Activated T-cell treated with anti-CD3 and anti-CD28 coated beads for 1 hour (primary cell): ENCODE measurements around the gene ASCL3.
"Not testable (repeated sequence)": the region's sequence is repeated elsewhere in the genome, so short reads cannot be mapped to it uniquely, and the experiment has no call there.

Experiments
- DNase-seq: peaks from one replicate; pipeline ENCODE4 v3.0.0-alpha.2; 2020; ENCODE audit warnings: low read depth

Gene ASCL3

DNA sequence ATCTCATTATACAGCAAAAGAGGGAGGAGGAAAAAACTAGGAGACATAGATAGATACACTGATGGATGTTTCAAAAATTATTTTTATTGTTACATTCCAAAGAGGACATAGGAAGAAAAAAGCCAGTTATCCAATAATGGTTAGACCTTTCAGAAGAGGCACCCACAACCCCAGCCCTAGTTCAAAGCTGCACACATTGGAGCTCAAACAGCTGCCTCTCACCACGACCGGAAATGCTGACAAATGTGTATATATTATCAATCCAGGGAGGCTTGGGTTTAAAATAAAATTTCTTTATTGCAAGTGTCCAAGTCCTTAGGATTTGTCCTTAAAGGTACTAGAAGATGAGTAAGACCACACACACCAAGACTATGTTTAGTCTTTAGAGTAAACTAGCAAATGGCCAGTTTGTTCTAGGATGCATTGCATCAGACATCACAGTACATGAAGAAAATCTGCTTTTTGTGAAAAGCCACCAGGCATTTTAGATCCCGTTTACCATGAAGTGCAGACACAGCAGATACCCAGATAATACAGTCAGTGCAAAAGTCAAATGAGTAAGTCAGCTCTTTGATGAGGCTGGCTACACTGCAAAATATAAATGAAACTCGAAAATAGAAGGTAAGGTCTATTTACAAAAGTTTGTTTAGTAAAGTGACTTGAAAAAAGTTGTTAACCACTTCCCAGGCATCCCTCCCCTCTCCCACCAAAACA is 4.6 kb upstream of the ASCL3 start:
- DNase-seq = no peak

DNA sequence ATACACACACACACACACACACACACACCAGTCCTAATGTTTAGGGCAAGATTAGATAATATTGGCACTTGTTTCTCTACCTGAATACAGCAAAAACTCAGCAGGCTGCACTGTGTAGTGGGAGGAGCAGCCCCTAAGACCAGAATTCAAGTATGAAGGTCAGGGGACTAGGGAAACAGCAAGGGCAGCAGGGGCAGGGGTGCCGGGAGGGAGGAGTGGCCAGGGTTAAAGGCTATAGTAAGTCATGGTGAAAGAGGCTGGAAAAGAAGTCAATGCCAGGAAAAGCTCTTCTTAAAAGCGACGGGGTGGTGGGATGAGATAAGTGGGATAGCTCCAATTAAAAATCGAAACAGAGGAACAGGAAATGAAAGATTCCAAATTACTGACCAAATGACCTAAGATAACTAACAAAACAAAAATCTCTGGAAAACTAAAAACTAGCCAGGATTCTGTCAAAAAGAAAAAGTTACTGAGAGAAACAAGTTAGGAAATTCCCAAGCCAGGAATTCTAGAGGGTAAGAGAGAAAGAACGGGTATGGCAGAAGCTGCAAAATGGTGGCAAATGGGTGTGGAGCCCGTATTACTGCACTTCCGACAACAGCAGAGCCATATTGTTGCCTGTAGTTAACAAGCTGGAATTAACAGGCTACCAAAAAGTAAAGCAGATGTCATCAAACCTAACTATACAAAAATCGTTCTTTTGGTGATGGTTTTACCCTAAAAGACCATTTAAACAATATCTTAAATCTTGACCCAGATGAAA is 1.3 kb downstream of the ASCL3 start:
- no peak for DNase-seq

DNA sequence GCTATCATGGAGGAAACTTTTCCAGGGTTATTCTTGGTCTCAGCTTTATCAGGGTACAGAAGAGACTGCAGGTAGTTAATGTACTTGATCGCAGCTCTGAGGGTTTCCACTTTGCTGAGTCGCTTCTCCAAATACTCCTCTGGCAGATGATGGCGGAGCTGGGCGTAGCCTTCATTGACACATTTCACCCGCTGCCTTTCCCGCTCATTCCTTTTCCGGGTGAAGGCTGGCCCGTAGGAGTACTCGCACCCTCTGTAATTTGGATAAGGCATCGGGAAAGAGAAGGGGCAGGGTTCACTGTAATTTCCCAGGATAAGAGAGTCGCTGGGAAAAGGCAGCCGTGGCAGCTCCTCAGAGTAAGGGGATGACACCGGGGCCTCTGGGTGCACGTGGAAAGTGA is 5.2 kb downstream of the ASCL3 start:
- no peak for DNase-seq

GRCh38 chr11:8937159-8937558 is 5.7 kb downstream of the ASCL3 start:
- no peak for DNase-seq

DNA sequence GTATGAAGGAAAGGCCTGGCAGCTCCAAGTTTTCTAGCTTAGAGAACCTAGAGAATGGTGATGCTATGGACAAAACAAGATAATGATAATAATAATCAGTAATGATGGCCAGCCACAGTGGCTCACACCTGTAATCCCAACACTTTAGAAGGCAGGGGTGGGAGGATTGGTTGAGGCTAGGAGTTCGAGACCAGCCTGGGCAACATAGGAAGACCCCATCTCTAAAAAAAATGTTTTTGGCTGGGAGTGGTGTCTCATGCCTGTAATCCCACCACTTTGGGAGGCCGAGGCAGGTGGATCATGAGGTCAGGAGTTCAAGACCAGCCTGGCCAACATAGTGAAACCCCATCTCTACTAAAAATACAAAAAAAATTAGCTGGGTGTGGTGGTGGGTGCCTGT is 7.0 kb downstream of the ASCL3 start:
- DNase-seq = not testable (repeated sequence)

DNA sequence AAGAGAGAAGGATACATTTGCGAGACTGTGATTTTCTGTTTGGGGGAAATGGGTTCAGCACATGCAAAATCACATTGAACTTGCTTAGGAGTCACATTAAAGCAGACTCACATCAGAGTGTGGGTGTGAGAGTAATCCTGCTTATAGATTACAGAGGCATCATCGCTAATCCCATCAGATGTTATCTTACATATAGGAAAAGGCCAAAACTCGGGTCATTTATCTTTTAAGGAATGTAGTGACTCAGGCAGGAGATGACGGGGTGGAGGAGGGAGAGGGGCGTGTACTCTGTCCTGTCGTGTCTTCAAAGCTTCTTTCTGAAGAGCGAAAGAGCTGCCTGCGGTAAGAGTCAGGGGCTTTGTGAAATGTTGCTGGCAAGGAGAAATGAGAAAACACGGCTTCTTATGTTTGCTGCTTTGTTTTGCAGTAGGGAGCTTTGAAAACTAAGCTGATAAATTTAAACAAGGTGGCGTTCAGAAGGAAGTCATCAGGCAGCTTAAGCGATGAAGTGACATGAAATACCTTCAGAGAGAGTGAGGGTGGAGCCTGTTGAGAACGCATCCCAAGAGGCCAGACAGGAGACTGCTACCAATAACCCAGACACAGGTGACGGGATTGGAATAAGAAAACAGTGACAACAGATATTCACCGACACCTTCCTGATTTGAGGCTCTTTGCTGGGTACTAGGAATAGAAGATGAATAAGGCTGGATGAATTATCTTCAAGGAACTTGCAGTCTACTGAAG is 7.9 kb downstream of the ASCL3 start:
- no peak for DNase-seq

DNA sequence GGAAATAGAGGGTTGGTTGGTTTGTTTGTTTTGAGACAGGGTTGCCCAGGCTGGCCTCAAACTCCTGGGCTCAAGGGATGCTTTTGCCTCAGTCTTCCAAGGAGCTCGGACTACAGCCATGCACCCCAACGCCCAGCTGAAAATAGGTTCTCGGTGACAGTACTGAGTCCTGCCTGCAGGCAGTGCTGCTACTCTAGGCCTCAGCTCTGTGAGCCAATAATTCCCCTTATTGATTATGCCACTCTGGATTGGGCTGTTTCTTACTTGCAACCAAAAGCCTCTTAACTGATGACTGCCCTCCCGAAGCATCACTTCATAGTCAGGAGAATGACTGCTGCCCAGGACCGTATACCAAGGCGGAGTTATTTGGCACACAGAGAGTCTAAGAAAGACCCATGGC is 8.9 kb downstream of the ASCL3 start:
- no peak for DNase-seq

DNA sequence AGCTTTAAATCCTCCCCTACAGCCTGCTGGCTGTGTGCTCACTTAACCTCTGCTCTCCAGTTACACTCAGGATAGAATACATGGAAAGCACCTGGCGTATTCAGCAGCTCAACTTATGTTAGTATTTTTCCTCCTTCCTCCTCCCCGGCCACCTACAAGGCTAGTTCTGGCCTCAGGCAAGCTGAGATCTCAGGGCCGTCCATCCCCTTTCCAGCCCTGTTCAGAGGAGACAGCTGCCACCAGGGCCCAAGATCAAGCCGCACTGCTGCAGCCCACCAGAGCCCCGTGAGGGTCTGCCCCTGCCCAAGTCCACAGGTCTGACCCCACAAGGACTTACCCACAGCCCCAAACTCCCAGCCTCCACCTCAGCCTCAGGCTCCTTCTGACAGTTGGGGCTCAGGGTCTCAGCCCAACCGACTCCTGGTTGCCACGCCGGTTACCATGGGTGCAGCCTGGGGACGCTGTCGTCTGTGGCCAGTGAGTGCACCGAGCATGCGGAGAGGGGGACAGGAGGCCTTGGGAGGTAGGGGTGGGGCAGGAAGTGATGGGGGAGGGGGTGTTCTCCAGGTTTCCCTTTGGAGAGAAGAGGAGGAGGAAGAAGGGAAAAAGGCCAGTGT is 10.1 kb downstream of the ASCL3 start, which contains the start of gene C11orf16:
TSS of gene C11orf16 (minus strand) at position 384 of the 617 bp plus-strand sequence. CDS start 639 bp downstream, outside the sequence.
- DNase-seq = no peak

DNA sequence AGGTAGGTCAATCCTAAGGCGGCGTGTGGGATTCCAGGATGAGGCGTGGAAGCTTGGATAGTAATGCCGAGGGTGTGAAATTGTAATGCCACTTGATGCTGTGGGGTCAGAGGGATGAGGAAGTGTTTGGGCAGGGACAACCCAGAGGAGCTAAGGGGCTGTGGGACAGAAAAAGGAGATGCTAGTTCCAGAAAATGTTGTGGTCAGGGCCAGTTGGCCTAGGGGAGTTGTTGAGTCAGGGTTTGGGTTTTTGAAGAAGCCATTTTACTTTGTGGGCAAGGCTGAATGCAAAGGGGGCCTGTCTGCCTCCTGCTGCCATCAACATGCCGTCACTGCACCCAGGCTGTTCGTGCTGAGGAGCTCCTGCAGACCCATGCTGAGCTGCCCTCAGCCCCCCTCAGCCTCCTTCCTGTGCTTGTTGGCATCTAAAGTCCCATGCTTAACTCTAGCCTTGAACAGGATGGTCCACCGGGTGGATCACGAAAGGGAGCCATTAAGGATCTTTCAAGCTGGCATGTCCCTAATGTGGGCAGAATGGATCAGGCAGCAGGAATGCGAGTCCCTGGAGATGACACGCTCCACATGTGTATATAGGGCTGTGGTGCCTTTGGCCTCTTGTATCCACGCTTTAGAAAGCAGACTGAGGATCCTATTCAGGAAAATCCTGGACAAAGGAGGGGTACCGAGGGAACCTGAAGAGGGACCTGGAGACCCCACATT is 12.2 kb downstream of the ASCL3 start:
- no peak for DNase-seq

GRCh38 chr11:8928981-8929615 is 13.7 kb downstream of the ASCL3 start:
- DNase-seq = no peak

DNA sequence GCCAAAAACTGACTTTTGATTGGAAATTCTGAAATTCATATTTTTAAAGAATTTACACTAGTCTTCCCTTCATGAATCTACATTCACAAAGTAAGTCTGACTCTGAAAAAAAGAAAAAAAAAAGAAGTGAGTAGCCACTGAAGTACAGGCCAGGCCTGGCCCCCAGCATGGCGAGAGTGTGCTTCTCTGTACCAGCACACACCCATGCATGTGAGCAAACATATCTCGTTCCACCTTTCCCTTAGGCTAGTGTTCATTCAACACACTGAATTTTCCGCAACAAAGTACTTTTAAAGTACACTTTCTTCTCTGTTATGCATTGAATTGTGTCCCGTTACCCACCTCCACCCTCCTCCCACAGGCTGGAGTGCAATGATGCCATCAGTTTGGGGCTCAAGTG is 14.6 kb downstream of the ASCL3 start:
- DNase-seq = no peak

- no peak for DNase-seq
Measured at GRCh38 chr11:8927233-8927632, 15.6 kb downstream of the ASCL3 start.

DNA sequence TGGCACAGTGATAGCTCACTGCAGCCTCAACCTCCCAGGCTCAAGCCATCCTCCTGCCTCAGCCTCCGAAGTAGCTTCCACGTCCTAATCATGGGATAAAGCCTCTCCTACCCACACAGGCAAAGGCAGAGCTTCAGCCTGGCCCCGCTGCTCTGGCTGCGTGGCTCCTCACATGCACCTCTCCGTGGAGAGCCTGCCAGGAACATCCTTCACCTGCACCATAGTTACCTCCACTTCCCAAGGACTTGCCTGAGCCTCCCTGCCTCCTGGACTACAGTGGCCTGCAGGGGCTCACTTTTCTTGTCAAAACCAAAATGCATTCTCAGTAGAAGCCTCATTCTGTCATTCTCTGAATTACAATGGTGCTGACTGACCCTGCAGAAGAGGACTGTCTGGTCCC is 16.6 kb downstream of the ASCL3 start:
- DNase-seq = no peak

DNA sequence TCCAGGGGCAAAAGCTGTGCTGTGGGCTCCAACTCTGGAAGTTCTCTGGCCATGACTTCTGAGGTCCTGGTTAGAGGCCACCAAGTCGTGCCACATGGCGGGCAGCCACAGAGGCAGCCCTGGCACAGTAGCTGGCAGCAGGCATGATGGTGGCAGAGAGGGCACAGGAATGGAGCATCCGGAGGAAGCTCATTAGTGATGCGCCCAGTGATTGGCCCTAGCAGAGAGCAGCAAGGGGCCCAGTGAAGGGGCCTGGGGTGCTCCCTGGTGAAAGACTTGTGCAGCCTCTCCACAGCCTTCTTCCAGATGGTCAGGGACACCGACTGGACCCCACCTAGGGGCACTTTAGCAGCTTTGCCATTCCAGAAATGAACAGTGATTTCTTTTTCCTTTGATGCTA is 17.1 kb downstream of the ASCL3 start:
- DNase-seq = no peak

DNA sequence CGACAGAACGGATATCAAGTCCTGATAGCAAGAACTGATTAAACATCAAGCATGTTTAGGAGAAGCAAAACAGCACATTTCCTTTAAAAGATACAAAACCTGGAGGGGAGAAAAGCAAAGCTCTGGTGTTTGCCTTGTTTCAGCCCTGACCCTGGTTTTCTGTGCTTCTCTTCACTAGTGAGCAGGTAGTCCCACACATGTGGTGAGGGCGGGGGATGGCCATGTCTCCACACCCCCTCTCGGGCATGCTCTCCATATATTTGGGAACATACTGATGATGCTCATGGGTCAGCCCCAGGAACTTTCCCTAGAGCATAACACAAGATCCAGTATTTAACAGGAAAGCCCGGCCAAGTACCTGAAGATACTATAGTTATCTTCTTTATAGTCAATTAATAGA is 20.1 kb downstream of the ASCL3 start:
- DNase-seq = no peak

DNA sequence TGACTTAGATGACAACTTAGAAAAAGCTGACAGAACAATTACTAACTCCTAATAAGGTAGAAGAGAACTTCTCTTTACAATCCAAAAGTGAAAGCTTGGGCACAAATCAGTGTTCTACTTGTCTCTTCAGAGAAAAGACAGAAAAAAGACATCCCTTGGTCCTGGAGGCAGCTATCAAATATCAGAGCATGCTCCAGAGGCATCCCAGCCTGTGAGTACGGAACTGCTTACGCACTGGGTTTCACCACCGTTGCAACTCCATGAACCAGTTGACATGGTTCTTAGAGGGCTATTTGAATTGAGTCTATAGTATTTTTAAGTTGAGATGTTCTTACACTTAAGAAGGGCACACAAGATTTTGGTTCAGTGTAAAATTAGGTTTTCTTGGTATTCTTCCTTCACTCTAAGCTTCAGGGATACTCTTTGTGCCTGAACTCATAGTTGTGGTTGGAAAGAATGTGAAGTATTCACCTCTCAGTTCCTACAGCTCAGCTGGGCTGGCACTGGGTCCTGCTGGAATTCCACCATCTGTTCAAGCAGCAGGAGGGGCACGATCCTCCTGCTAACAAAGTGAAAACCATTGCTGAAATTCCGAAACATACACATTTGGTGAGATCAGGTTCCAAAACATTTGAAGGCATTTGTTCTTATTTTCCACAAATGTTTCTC is 25.5 kb downstream of the ASCL3 start:
- no peak for DNase-seq

- DNase-seq = no peak
Measured at GRCh38 chr11:8914661-8915018, 28.2 kb downstream of the ASCL3 start.

- peak; percentile 32 for DNase-seq
Measured at GRCh38 chr11:8913961-8914660, 28.7 kb downstream of the ASCL3 start.

DNA sequence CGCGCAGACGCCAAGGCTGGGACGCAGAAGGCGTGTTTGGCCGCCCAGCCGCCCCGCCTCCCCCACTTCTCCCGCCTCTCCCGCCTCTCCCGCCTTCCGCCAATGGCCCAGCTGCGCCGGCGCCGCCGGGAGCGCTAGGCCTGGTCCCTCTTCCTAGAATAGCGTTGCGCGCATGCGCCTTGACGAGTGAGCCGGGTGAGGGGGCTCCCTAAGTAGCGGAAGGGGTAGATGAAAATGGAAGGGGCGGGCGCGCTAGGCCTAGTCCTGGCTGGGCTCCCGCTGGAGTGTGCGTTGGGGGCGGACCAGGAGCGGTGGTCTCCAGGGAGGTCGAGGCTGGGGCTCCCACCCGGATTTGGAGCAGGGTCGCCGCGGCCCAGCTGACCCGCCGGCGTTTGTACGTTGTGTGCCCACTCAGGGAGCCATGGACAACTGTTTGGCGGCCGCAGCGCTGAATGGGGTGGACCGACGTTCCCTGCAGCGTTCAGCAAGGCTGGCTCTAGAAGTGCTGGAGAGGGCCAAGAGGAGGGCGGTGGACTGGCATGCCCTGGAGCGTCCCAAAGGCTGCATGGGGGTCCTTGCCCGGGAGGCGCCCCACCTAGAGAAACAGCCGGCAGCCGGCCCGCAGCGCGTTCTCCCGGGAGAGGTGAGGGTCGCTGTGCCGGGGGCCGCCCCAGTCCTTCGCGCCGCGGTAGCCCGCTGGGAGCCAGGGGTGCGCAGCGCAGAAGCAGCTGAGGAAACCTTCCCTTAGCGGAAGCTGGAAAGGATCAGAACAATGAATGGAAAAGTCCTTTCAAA is 31.6 kb downstream of the ASCL3 start, which contains the start of gene AKIP1:
TSS of gene AKIP1 (plus strand) at position 161 of the 795 bp plus-strand sequence. CDS start at position 422, 261 bp downstream.
- peak; percentile 65 for DNase-seq
